Astrocyte (in vitro differentiated cells and primary cell): ENCODE results near the gene PALLD.

ENCODE experiments used
- EZH2 ChIP-seq: IDR thresholded peaks from 2 replicates; pipeline ENCODE4 v1.6.1; 2012; ENCODE audit warnings: mild to moderate bottlenecking, low read length, inconsistent platforms; ENCODE audit not compliant: insufficient read depth
- TF ChIP-seq, protein P1 (sequence below): IDR thresholded peaks from 2 replicates; pipeline ENCODE4 v1.5.1; 2011; ENCODE audit warnings: low read depth, mild to moderate bottlenecking, inconsistent platforms, low read length, moderate library complexity; ENCODE audit not compliant: insufficient read depth

DNA sequence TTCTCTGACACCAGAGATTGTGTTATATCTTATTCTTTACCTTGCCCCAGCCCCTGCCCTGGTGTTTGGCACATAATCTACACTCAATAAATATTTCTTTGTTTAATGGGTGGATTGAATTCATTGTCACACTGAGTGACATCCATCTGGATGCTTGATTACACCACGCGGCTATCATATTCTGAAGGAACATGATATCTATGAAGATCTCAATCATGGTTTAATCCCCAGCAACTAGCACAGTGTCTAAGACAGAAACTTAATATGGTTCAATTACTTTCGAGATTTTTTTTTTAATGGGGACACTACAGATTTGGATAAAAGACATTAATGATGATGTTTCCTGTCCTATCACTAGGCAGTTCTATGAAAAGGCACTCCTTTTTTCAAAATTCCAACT is 246.3 kb downstream of the PALLD start:
- TF ChIP-seq, protein P1, sequence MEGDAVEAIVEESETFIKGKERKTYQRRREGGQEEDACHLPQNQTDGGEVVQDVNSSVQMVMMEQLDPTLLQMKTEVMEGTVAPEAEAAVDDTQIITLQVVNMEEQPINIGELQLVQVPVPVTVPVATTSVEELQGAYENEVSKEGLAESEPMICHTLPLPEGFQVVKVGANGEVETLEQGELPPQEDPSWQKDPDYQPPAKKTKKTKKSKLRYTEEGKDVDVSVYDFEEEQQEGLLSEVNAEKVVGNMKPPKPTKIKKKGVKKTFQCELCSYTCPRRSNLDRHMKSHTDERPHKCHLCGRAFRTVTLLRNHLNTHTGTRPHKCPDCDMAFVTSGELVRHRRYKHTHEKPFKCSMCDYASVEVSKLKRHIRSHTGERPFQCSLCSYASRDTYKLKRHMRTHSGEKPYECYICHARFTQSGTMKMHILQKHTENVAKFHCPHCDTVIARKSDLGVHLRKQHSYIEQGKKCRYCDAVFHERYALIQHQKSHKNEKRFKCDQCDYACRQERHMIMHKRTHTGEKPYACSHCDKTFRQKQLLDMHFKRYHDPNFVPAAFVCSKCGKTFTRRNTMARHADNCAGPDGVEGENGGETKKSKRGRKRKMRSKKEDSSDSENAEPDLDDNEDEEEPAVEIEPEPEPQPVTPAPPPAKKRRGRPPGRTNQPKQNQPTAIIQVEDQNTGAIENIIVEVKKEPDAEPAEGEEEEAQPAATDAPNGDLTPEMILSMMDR: no peak
- no peak for TF ChIP-seq EZH2
